Measurements from ENCODE around the gene SETD1A.
"Not testable (repeated sequence)": the region's sequence is repeated elsewhere in the genome, so short reads cannot be mapped to it uniquely, and the experiment has no call there.

The SETD1A gene

GRCh38 chr16:30997725-30998711 is 40.5 kb downstream of the SETD1A start:
- no peak for DNase-seq (ENCODE audit: low read depth in 1 of 2, low spot score in 1 of 2)

DNA sequence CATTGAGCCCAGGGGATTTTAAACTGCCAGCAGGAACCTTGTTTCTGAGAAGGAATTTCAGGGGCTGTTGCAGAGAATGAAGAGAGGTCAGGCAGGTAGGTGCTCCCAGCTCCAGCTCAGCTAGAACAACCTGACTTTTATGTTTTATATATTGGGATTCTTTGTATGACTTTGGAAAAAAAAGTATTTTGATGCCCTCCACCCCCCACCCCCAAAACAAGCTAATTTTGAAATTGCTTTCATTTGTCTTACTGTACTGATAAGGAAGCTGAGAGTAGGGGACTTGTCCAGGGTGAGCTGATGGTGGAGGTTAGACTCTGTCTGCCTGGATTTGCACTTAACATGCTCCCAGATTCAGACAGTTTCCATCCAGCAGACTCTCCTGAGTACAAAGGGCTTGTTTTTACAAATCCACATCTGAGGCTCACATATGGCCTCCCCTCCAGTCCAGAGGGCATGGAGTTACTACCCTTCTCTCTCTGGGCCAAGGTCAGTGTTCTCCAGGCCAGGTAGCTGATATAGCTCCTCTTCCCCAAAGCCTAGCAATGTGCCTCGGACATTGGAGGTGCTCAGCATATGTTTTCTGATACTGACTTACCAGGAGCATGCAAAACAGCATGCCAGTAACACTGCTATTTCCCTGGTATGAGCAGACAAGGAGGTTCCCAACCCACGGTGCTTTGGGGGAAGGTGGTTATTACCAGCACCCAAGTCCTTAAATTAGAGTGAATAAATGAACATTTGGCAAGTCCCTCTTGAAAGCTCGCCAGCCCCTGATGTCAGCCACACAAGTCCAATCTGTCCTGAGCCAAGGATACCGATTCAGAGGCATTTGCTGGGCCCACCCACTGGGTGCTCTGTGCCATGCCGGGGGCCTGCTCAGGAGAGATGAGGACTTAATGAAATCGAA is 41.6 kb downstream of the SETD1A start:
- DNase-seq (ENCODE audit: low read depth in 1 of 2, low spot score in 1 of 2), result no peak

- DNase-seq (ENCODE audit: low read depth in 1 of 2, low spot score in 1 of 2), result no peak
Measured at GRCh38 chr16:31000671-31001382, 43.3 kb downstream of the SETD1A start.

- DNase-seq (ENCODE audit: low read depth in 1 of 2, low spot score in 1 of 2), result no peak
Measured at GRCh38 chr16:31001507-31002249, 44.1 kb downstream of the SETD1A start.

GRCh38 chr16:31002250-31002700 is 44.7 kb downstream of the SETD1A start:
- no peak for DNase-seq (ENCODE audit: low read depth in 1 of 2, low spot score in 1 of 2)

- no peak for DNase-seq (ENCODE audit: low read depth in 1 of 2, low spot score in 1 of 2)
Measured at GRCh38 chr16:31002862-31003341, 45.3 kb downstream of the SETD1A start.

- DNase-seq (ENCODE audit: low read depth in 1 of 2, low spot score in 1 of 2), result no peak
Measured at GRCh38 chr16:31003744-31004143, 46.2 kb downstream of the SETD1A start.

GRCh38 chr16:31004658-31005057 is 47.1 kb downstream of the SETD1A start:
- DNase-seq (ENCODE audit: low read depth in 1 of 2, low spot score in 1 of 2), result no peak

GRCh38 chr16:31005350-31006085 is 48.0 kb downstream of the SETD1A start:
- no peak for DNase-seq (ENCODE audit: low read depth in 1 of 2, low spot score in 1 of 2)

GRCh38 chr16:31006086-31006385 is 48.5 kb downstream of the SETD1A start:
- DNase-seq (ENCODE audit: low read depth in 1 of 2, low spot score in 1 of 2), result no peak

DNA sequence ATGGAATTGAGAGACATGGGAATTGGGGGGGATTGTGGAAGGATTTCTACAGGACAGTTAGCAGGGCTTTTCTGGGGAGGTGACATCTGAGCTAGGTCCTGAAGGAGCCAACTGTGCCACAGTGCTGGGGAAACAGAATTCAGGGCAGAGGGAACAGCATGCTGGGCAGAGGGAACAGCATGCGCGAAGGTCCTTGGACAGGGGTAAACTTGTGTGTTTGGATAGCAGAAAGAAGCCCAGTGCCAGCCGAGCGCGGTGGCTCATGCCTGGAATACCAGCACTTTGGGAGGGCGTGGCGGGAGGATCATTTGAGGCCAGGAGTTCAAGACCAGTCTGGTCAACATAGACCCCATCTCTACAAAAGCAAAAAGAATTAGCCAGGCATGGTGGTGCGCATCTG is 49.0 kb downstream of the SETD1A start:
- DNase-seq (ENCODE audit: low read depth in 1 of 2, low spot score in 1 of 2), result no peak

DNA sequence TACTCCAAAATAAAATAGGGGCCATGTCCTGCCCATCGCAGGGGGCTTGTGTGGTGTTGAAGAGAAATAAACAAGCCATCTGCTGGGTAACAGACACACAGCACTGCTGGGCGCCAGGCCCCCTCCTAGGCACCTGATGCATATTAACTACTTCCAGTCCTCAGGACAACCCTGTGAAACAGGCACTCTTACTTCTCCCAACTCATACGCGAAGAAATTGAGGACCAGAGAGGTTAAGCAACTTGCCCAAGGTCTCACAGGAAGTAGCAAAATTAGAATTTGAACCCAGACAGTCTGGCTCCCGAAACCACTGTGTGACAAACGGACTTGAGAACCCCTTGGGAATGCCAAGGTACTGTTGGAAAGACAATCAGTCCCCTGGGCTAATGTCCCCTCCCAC is 50.1 kb downstream of the SETD1A start:
- DNase-seq (ENCODE audit: low read depth in 1 of 2, low spot score in 1 of 2), result no peak

GRCh38 chr16:31008149-31008548 is 50.6 kb downstream of the SETD1A start:
- DNase-seq (ENCODE audit: low read depth in 1 of 2, low spot score in 1 of 2), result no peak

DNA sequence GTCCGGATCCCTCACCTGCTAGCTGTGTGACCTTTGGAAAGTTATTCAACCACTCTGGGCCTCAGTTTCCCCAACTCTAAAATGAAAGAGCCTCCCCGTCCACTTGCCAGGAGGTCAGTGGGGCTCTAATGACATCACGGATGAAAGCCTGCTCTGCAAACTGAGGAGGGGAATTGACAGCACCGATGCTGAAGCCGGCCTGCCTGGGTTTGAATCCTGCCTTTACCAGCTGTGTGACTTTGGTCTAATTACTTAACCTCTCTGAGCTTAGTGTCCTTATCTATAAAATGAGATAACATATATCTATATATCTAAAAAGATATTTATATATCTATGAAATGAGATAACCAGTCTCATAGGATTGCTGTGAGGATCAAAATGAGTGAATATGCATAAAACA is 51.0 kb downstream of the SETD1A start:
- DNase-seq (ENCODE audit: low read depth in 1 of 2, low spot score in 1 of 2), result no peak

DNA sequence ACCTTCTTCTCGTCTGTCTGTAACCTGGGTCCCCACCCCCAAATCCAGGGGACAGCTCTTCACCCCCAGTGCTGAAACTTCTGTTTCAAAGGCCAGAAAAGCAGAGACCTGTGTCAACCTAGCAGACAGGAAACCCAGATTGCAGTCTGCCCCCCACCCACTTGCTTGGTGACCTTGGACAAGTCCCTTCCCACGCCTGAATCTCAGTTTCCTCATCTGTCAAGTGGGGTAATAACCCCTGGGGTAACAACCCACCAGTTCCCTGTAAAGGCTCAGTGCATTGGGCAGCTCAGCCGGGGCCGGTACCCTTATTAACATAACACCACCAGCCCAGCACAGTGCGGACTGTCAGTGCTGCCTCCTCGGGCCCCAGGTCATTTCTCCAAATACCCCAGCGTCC is 51.6 kb downstream of the SETD1A start:
- no peak for DNase-seq (ENCODE audit: low read depth in 1 of 2, low spot score in 1 of 2)

DNA sequence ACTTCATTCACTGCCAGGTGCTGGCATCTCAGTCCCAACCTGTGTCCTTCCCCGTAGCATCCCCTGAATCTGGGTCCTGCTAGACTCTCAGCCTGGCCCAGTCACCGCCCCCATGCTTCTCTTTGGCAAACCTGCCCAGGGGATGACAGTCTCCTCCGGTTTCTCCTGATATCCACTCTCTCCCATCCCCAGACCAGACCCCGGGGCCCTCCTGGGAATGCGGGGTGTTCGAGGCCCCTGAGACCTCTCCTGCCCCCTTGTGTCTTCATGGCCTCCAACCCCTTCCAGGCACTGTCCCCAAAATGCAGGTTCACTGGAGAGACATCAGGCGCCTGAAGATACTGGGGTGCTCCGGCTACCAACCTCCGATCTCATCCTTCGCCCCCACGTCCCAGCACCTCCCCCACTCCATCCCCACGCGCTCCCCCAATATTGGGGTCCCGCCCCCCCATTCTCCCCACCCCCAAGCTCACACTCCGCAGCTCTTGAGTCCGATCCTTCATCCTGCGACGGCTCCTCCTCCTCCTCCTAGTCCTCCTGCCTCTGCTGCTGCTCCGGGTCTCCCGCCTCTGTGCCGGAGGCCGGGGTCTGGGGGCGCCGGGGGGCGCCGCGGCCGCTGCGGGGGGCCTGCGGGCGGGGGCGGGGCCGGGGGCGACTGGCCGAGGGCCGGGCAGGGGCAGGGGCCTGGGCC is 52.5 kb downstream of the SETD1A start:
- no peak for DNase-seq (ENCODE audit: low read depth in 1 of 2, low spot score in 1 of 2)

DNA sequence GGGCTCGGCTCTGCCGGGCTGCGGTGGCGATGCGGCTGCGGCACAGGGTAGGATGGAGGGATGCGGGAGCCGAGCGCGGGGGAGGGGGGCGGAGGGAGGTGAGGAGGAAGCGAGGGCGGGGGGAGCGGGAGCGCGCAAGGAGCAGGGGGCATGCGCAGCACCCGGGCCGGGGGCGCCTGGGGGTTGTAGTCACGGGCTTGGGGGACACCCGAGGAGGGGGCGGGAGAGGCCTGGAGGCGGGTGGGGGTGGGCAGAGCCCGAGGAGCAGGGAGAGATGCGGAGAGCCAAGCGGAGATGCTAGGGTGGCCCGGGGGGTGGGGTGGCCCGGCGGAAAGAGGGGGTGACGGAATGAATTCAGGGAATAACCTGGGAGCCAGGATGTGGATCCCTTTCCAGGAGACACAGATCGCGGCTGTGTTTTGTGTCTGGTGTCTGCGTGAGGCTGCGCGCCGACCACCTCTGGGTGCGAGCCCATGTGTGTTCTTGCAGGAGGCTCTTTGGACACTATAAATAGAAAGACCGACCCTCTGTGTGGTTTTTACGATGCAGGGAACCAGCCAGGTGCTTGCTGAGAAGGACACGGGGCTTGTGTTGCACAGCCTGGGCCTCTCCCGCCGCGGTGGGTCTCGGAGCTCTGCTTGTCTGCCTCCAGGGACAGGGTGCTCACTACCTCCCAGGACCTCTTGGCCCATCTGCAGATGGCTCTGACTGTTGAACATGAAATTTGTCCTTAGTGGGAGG is 53.2 kb downstream of the SETD1A start, which contains the start of gene STX1B:
Gene STX1B (minus strand): TSS at position 54 of the 741 bp plus-strand sequence. CDS start 242 bp downstream, outside the sequence.
- peak; percentile 22 to 34 for DNase-seq (ENCODE audit: low read depth in 1 of 2, low spot score in 1 of 2)

DNA sequence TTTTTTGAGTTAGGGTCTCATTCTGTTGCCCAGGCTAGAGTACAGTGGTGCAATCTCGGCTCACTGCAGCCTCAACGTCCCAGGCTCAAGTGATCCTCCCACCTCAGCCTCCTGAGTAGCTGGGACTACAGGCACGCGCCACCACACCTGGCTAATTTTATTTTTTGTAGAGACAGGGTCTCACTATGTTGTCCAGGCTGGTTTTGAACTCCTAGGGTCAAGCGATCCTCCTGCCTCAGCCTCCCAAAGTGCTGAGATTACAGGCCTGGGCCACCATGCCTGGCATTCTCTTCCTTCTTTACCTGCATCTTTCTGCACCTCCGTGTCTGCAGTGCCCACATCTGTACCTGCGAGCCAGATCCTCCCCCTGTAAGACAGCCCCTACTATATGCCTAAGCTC is 54.3 kb downstream of the SETD1A start:
- not testable (repeated sequence) for DNase-seq (ENCODE audit: low read depth in 1 of 2, low spot score in 1 of 2)
